GM12864 (cell line): ENCODE measurements around the gene ATP6V1C2.
A peak's percentile ranks its signal among the peaks of the same experiment; 100 is the strongest.

Experiments
- DNase-seq: peaks from one replicate; pipeline ENCODE4 v3.0.0-alpha.2; 2011; ENCODE audit warnings: low read depth
- H3K4me3 ChIP-seq: 2 replicates; pipeline ENCODE4 v1.5.1; 2011; ENCODE audit warnings: mild to moderate bottlenecking, low read depth, low read length, control low read depth
- CTCF ChIP-seq: IDR thresholded peaks from 2 replicates; pipeline ENCODE4 v1.5.1; 2011; ENCODE audit warnings: low read depth, mild to moderate bottlenecking, moderate library complexity, low read length, control low read depth, inconsistent platforms; ENCODE audit errors: missing control alignments

Gene ATP6V1C2

GRCh38 chr2:10790228-10790973, 69.0 kb downstream of the ATP6V1C2 start:
- peak; percentile 55 for DNase-seq
- H3K4me3 ChIP-seq: no peak overlapping the region
- no peak for TF ChIP-seq CTCF

- DNase-seq: no peak
- no peak for TF ChIP-seq CTCF
- no peak overlapping the region for H3K4me3 ChIP-seq
Measured at GRCh38 chr2:10792001-10792634, 70.7 kb downstream of the ATP6V1C2 start.

GRCh38 chr2:10792660-10793400, 71.4 kb downstream of the ATP6V1C2 start:
- DNase-seq: no peak
- TF ChIP-seq CTCF: peak; percentile 9
- H3K4me3 ChIP-seq: no peak overlapping the region

- DNase-seq: no peak
- no peak overlapping the region for H3K4me3 ChIP-seq
- no peak for TF ChIP-seq CTCF
Measured at GRCh38 chr2:10793816-10794215, 72.4 kb downstream of the ATP6V1C2 start.

GRCh38 chr2:10794876-10795275, 73.4 kb downstream of the ATP6V1C2 start:
- no peak for DNase-seq
- no peak overlapping the region for H3K4me3 ChIP-seq
- TF ChIP-seq CTCF: no peak

DNA sequence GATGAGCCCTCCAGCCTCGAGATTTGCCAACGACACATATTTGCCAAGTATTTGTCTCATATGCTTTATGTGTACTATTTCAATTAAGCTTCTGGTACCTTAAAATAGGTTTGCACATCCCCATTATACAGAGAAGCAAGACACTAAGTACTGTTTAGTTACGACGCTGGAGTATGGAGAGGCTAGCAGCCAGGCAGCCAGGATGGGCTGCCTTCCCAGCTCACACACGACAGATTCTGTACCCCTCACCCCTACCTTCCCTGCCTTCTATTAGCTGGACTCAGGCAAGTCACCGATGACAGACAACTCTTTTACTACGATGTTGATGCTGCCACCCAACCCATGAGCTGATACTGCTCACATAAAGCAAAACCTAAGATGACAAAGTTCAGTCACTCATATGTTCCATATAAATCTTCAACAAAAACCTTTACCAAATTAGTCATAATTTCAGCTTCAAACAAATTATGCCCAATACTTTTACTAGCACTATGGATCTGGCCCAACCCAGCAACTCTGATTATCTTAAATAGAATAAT, 74.1 kb downstream of the ATP6V1C2 start:
- TF ChIP-seq CTCF: no peak
- DNase-seq: no peak
- no peak overlapping the region for H3K4me3 ChIP-seq
